HG03565 (cell line): ENCODE data around the gene SLC26A1.

Source experiments
- ATAC-seq: cut with Tn5 transposase; IDR thresholded peaks from one replicate; pipeline ENCODE4 v1.9.1; 2021; ENCODE audit warnings: mild to moderate bottlenecking, moderate library complexity; ENCODE audit not compliant: unreplicated experiment

SLC26A1 gene

GRCh38 chr4:966266-967112, 26.7 kb downstream of the SLC26A1 start:
- no peak for ATAC-seq

GRCh38 chr4:965766-966134, 27.5 kb downstream of the SLC26A1 start:
- ATAC-seq: no peak

- no peak for ATAC-seq
Measured at GRCh38 chr4:965048-965765, 28.0 kb downstream of the SLC26A1 start.

DNA sequence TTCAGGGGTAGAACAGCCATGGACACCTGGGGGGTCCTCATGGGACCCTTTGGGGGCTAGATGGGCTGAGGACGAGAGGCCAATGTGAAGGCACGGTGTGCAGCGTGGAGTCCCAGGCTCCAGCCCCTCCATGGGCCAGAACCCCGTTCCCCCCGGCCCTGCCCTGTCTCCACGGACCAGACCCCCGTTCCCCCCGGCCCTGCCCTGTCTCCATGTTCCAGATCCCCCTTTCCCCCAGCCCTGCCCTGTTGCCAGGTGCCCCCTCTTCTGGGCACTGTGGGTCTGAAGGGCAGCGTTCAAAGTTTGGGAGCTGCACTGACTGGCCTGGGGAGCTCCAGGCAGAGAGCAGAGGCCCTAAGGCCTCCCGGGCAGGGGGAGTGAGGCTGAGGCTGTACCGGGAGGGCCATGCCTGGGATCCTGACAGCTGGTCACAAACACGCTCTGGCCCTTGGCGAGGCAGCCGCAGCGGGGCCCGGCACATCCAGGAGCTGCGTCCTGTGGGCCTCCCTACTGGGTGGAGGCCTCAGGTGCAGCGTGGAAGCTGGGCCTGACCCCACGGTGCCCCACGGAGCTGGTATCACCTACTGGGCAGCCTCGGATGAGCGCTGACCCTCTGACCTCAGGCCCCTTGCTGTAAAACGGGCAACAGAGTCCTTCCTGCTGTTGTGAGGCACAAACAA, 28.7 kb downstream of the SLC26A1 start:
- ATAC-seq: no peak

GRCh38 chr4:963276-964225, 29.7 kb downstream of the SLC26A1 start:
- no peak for ATAC-seq

DNA sequence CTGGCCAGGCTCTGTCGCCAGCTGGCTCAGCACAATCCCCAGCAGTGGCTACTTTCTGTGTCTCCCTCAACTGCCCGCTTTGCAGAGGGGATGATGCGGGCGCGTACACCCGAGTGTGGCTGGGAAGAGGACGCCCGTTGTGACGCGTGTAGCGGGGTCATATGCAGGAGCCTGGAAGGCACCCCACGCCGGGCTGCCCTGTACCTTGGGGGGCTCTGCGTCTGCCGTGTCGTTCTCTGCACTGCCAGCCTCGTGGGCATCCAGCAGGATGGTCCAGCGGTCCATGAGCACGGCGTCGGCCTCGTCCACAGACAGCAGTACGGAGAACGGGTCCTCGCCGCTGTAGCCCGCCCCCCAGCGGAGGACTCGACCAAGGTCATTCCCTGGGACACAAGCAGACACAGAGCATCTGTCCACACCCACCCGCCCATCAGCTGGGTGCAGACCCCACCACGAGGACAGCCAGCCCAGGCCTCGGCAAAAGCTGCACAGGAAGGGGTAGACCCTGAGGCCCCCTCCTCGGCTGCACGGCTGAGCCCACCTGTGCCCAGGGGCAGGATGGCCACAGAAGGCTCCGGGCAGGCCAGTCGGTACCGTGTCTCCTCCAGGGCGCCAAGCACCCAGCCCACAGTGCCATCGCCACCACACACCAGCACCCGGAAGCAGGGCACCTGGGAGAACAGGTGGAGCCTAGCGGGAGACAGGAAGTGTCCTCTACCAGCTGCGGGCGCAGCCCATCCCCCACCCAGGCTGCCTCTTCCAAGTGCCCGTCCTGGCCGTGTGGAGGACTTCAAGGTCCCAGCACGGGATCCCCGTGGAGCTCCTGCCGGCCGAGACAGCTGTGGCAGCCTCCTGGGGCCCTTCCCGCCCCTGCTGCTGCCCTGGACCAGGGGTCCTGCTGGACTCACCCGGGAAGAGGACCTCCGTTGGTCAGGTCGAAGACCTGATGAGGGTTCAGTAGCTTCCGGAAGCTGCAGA, 30.7 kb downstream of the SLC26A1 start:
- no peak for ATAC-seq

GRCh38 chr4:961351-962230, 31.6 kb downstream of the SLC26A1 start:
- ATAC-seq: no peak

- no peak for ATAC-seq
Measured at GRCh38 chr4:960636-961350, 32.4 kb downstream of the SLC26A1 start.

DNA sequence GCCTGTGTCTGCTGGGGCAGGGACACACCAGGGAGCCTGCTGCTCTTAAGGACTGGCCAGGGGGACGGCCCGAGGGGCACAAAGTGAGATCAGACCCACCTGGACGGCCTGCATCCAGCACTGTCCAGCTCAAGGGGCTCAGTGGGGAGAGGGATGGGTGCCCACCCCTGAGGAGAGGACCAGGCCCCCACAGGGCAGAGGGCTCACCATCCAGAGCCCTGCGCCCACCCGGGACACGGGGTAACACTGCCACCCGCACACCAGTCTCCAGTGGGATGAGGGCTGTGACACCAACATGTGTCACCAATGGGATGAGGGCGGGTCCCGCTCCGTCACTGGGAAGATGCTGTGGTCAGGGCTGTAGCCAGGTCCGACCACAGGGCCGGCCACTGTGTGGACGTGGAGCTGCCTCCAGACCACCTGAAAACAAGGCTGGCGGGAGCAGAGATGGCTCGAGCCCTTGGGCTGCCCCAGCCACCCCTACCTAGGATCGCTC, 33.0 kb downstream of the SLC26A1 start:
- ATAC-seq: no peak

GRCh38 chr4:959338-960139, 33.7 kb downstream of the SLC26A1 start:
- no peak for ATAC-seq

DNA sequence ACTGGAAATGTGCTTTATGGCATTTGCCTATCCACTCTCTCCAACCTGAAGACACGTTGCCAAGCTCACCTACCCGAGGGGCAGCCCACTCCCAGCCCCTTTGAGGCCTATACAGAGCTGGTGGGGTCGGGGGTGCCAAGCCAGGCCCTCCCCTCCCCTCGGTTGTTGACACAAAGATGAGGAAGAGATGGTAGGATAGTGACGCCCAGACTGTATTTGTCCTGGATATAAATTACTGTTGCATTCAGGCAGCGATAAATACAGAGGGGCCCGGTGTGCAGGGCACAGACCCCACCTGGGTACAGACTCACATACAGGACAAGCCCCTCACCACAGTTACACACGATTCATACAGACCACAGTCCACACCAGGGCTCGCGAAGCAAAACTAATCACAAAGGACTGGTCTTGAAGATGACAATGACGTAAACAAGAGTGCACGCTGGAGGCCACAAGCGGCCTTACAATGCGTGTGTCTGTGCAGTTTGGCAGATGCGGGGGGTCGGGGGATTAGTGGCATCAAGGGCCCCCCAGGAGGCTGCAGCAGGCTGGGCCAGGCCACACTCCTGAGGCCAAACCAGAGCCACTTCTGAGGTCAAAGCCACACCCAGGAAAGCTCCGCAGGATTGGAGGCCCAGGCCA, 34.4 kb downstream of the SLC26A1 start:
- ATAC-seq: no peak

DNA sequence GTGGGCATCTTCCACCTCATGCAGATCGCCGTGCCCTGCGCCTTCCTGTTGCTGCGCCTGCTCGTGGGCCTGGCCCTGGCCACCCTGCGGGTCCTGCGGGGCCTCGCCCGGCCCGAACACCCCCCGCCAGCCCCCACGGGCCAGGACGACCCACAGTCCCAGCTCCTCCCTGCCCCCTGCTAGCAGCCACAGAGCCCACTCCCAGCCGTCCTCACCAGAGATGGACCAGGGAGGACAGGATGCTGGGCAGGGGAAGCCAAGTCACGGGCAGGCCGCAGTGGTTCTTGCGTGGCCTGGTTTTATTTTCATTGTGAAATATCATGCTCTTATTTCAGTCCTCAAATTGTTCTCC, 34.9 kb downstream of the SLC26A1 start:
- no peak for ATAC-seq

DNA sequence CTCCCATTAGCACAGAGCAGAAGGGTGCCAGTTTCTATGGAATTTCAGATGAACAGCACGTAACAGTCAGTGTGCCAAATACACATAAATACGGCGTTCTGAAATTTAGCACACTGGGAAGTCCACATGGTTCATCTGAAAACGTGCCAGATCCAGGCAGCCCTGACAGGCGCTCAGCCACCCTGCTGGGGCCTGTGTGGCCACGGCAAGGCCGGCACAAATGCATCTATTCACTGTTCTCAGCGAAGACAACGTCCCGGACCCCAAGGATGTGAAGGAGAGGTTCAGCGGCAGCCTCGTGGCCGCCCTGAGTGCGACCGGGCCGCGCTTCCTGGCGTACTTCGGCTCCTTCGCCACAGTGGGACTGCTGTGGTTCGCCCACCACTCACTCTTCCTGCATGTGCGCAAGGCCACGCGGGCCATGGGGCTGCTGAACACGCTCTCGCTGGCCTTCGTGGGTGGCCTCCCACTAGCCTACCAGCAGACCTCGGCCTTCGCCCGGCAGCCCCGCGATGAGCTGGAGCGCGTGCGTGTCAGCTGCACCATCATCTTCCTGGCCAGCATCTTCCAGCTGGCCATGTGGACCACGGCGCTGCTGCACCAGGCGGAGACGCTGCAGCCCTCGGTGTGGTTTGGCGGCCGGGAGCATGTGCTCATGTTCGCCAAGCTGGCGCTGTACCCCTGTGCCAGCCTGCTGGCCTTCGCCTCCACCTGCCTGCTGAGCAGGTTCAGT, 35.5 kb downstream of the SLC26A1 start:
- no peak for ATAC-seq

- ATAC-seq: no peak
Measured at GRCh38 chr4:957231-957580, 36.0 kb downstream of the SLC26A1 start.

DNA sequence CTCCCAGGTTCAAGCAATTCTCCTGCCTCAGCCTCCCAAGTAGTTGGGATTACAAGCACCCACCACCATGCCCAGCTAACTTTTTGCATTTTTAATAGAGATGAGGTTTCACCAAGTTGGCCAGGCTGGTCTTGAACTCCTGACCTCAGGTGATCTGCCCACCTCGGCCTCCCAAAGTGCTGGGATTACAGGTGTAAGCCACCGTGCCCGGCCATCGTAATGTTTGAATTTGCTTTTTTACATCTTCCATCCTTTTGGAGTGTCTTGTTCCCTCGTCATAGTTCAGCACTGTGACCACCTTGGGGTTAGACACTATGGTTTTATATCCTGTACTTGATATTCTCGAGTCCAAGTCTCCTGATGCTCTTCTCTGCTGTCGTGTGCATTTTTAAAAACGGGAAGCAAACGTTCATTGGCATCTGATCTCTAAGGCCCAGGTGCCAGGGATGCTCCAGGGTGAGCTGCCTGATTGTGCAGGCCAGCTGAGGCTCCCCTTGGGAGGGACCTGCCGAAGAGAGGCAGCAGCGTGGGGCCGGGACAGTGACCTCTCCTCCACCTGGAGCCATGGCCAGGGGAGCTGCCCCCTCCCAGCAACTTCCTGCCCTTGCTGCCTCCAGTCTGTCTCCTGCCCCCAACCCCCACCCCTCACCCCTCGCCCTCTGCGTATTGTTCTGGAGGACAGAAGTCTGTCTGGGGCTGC, 36.5 kb downstream of the SLC26A1 start:
- no peak for ATAC-seq
